HepG2 (cell line): Measurements from ENCODE around the gene AGO4. TPM values are rescaled to one million over a fixed set of nuclear protein-coding genes. Genes with fewer than 3 reads are reported as not detected.
A peak's percentile ranks its signal among the peaks of the same experiment; 100 is the strongest.

Experiments
- BHLHE40 ChIP-seq: IDR thresholded peaks from 2 replicates; pipeline ENCODE4 v1.6.1; 2011; ENCODE audit warnings: low read length, improper control_type of control experiment
- CEBPG ChIP-seq: IDR thresholded peaks from 2 replicates; pipeline ENCODE4 v1.6.1; 2016
- FOSL2 ChIP-seq: sonication (generic); formaldehyde crosslinking; IDR thresholded peaks from 2 replicates; pipeline ENCODE4 v1.4.0; 2020; ENCODE audit warnings: missing genetic modification reagents
- GATAD2A ChIP-seq: IDR thresholded peaks from 2 replicates; pipeline ENCODE4 v1.6.1; 2016
- HMGA1 ChIP-seq: sonication (generic); formaldehyde crosslinking; conservative IDR thresholded peaks from 2 replicates; pipeline ENCODE4 v1.4.0; 2020; ENCODE audit warnings: missing genetic modification reagents
- HNF4A ChIP-seq: sonication (generic); formaldehyde crosslinking; IDR thresholded peaks from 2 replicates; pipeline ENCODE4 v1.4.0; 2020; ENCODE audit warnings: missing genetic modification reagents
- HOXA9 ChIP-seq: sonication (generic); formaldehyde crosslinking; IDR thresholded peaks from 2 replicates; pipeline ENCODE4 v1.8.1; 2022; ENCODE audit warnings: missing genetic modification reagents, mild to moderate bottlenecking, moderate library complexity, borderline replicate concordance
- KLF13 ChIP-seq: sonication (generic); formaldehyde crosslinking; IDR thresholded peaks from 2 replicates; pipeline ENCODE4 v1.4.0; 2020; ENCODE audit warnings: mild to moderate bottlenecking, missing genetic modification reagents
- MED13 ChIP-seq: sonication (generic); formaldehyde crosslinking; IDR thresholded peaks from 2 replicates; pipeline ENCODE4 v1.5.0; 2020; ENCODE audit warnings: missing genetic modification reagents
- PHB2 ChIP-seq: fragments of 450-650 bp; IDR thresholded peaks from 2 replicates; pipeline ENCODE4 v1.6.1; 2018; ENCODE audit not compliant: partially characterized antibody
- POGZ ChIP-seq: sonication (generic); formaldehyde crosslinking; IDR thresholded peaks from 2 replicates; pipeline ENCODE4 v1.4.0; 2020; ENCODE audit warnings: mild to moderate bottlenecking, missing genetic modification reagents
- REXO4 ChIP-seq: sonication (generic); formaldehyde crosslinking; IDR thresholded peaks from 2 replicates; pipeline ENCODE4 v1.8.0; 2022; ENCODE audit warnings: missing genetic modification reagents, mild to moderate bottlenecking, borderline replicate concordance
- SMAD1 ChIP-seq: sonication (generic); formaldehyde crosslinking; IDR thresholded peaks from 2 replicates; pipeline ENCODE4 v1.4.0; 2020; ENCODE audit warnings: missing genetic modification reagents, low read depth, mild to moderate bottlenecking, borderline replicate concordance
- SP1 ChIP-seq, 2 experiments: fragments of 450-650 bp in 1 of 2; sonication (generic) in 1 of 2; formaldehyde crosslinking in 1 of 2; IDR thresholded peaks; 2 replicates each; pipeline versions ENCODE4 v1.4.0 to v1.6.1; 2016 to 2020; ENCODE audit warnings: missing genetic modification reagents in 1 of 2
- SP4 ChIP-seq: sonication (generic); formaldehyde crosslinking; IDR thresholded peaks from 2 replicates; pipeline ENCODE4 v1.8.1; 2023; ENCODE audit warnings: mild to moderate bottlenecking, missing genetic modification reagents
- YEATS4 ChIP-seq: sonication (generic); formaldehyde crosslinking; IDR thresholded peaks from 2 replicates; pipeline ENCODE4 v1.4.0; 2020; ENCODE audit warnings: missing genetic modification reagents, borderline replicate concordance
- ZBTB7B ChIP-seq: sonication (generic); formaldehyde crosslinking; IDR thresholded peaks from 2 replicates; pipeline ENCODE4 v1.4.0; 2020; ENCODE audit warnings: missing genetic modification reagents
- ZNF121 ChIP-seq: sonication (generic); formaldehyde crosslinking; IDR thresholded peaks from 2 replicates; pipeline ENCODE4 v1.5.0; 2020; ENCODE audit warnings: mild to moderate bottlenecking, missing genetic modification reagents
- ZNF230 ChIP-seq: sonication (generic); formaldehyde crosslinking; IDR thresholded peaks from 2 replicates; pipeline ENCODE4 v1.4.0; 2020; ENCODE audit warnings: mild to moderate bottlenecking, missing genetic modification reagents
- ZNF263 ChIP-seq: sonication (generic); formaldehyde crosslinking; IDR thresholded peaks from 2 replicates; pipeline ENCODE4 v1.4.0; 2020; ENCODE audit warnings: missing genetic modification reagents
- ZNF460 ChIP-seq: sonication (generic); formaldehyde crosslinking; IDR thresholded peaks from 2 replicates; pipeline ENCODE4 v1.5.1; 2020; ENCODE audit warnings: missing genetic modification reagents, mild to moderate bottlenecking, borderline replicate concordance
- ZNF510 ChIP-seq: sonication (generic); formaldehyde crosslinking; IDR thresholded peaks from 2 replicates; pipeline ENCODE4 v1.4.0; 2020; ENCODE audit warnings: low read depth, mild to moderate bottlenecking, missing genetic modification reagents
- ZNF547 ChIP-seq: sonication (generic); formaldehyde crosslinking; IDR thresholded peaks from 2 replicates; pipeline ENCODE4 v1.5.1; 2020; ENCODE audit warnings: mild to moderate bottlenecking, missing genetic modification reagents
- ZNF552 ChIP-seq: sonication (generic); formaldehyde crosslinking; IDR thresholded peaks from 2 replicates; pipeline ENCODE4 v1.9.0; 2022; ENCODE audit warnings: missing genetic modification reagents, mild to moderate bottlenecking, borderline replicate concordance
- ZNF772 ChIP-seq: sonication (generic); formaldehyde crosslinking; IDR thresholded peaks from 2 replicates; pipeline ENCODE4 v1.5.0; 2020; ENCODE audit warnings: mild to moderate bottlenecking, missing genetic modification reagents
- ZSCAN29 ChIP-seq: sonication (generic); formaldehyde crosslinking; conservative IDR thresholded peaks from 2 replicates; pipeline ENCODE4 v1.4.0; 2020; ENCODE audit warnings: mild to moderate bottlenecking, missing genetic modification reagents
- polyA plus RNA-seq, 8 experiments: library from polyadenylated mRNA; depleted of rRNA in 3 of 8; stranded (reverse) in 7 of 8; unstranded in 1 of 8; fragments of >200 nt; fragmentation: Illumina TruSeq in 4 of 8; extraction: Trizol in 4 of 8; gene quantifications; 2 replicates each; pipeline versions ENCODE4 v1.2.1 to v1.2.3, GENCODE V29; 2011 to 2016; ENCODE audit warnings: low read depth in 4 of 8, missing spikeins in 1 of 8, mixed read lengths in 1 of 8; ENCODE audit not compliant: insufficient read depth in 1 of 8
- total RNA-seq, 5 experiments: library from RNA; depleted of rRNA; stranded (reverse); fragments of >200 nt; fragmentation: Illumina TruSeq; extraction: Trizol; gene quantifications; 2 replicates each; pipeline ENCODE4 v1.2.3, GENCODE V29; 2016; ENCODE audit warnings: low read depth in 1 of 5
- TF ChIP-seq, protein P1 (sequence below): sonication (generic); formaldehyde crosslinking; IDR thresholded peaks from 2 replicates; pipeline ENCODE4 v1.4.0; 2020; ENCODE audit warnings: missing genetic modification reagents
- TF ChIP-seq, protein P2 (sequence below): sonication (generic); formaldehyde crosslinking; IDR thresholded peaks from 2 replicates; pipeline ENCODE4 v1.4.0; 2020; ENCODE audit warnings: missing genetic modification reagents, borderline replicate concordance
- TF ChIP-seq, protein P3 (sequence below), 2 experiments: fragments of 450-650 bp in 1 of 2; sonication (generic) in 1 of 2; formaldehyde crosslinking; IDR thresholded peaks; 2 replicates each; pipeline versions ENCODE4 v1.5.0 to v1.8.0; 2020 to 2022; ENCODE audit warnings: mild to moderate bottlenecking in 1 of 2, missing genetic modification reagents in 1 of 2
- TF ChIP-seq, protein P4 (sequence below): IDR thresholded peaks from 2 replicates; pipeline ENCODE4 v1.6.1; 2016; ENCODE audit warnings: low read depth, borderline replicate concordance

AGO4 gene
- total and polyA plus RNA-seq, 2 of the 13 experiments (the other 11 are each of a cell fraction or from before 2014, with no cell fraction given), result 6.0 to 13.8 TPM

DNA sequence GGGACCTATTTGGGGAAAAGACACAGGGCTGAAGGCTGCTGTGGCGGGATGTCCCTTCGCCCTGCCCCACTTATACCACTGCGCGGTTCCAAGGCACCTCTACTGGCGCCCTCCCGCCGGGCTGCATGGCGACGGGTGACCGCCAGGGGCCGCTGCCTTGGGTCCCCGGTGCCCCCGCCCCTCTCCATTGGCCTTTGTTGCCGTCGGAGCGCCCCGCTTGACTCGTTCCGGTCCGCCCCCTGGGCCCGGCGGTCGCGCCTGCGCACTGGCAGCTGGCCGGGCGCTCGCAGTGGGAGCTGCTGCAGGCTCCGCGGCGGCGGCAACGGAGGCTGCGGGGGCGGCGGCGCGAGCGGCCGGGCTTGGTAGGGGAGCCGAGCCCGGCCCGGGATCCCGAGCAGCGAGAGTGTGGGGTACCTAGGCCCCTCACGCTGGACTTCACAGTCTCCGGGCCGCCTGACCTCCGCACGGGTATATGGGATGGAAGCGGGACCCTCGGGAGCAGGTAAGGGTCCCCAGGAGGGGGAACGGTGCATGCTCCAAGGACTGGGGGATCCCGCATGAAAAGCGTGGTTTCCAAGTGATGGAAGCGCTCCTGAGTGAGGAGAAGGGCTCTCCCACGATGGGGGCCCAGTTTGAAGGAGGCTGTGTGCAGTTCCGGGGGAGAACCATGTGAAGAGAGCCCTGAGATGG lies 75.3 kb downstream of the AGO4 start, which contains the start of gene AGO1 (continued):
- TF ChIP-seq ZBTB7B (CRISPR knock-in tag) (peak; percentile 78), POGZ (peak; percentile 69), SP1 (IDR thresholded peaks at IDR 0.05) (no peak), SP1 (CRISPR knock-in tag; IDR thresholded peaks at IDR 0.05) (peak; percentile 62), GATAD2A (CRISPR knock-in tag) (no peak), KLF13 (CRISPR knock-in tag) (no peak), ZNF772 (CRISPR knock-in tag) (no peak), ZNF121 (CRISPR knock-in tag) (no peak), ZNF230 (CRISPR knock-in tag) (no peak), CEBPG (CRISPR knock-in tag) (no peak), ZNF547 (CRISPR knock-in tag) (peak; percentile 69), HMGA1 (CRISPR knock-in tag) (no peak), SP4 (CRISPR knock-in tag) (peak; percentile 65; the same call in 1 of the 2 replicates), ZNF510 (CRISPR knock-in tag) (no peak), MED13 (no peak), ZSCAN29 (CRISPR knock-in tag) (no peak), FOSL2 (CRISPR knock-in tag) (no peak), HOXA9 (CRISPR knock-in tag) (no peak), BHLHE40 (0 out of 2 replicates have a peak, but pooled peaks have one; percentile 19), ZNF263 (CRISPR knock-in tag) (no peak; the same call in 1 of the 2 replicates), PHB2 (no peak), YEATS4 (CRISPR knock-in tag) (no peak), SMAD1 (CRISPR knock-in tag) (0 out of 2 replicates have a peak, but pooled peaks have one; percentile 59), ZNF552 (CRISPR knock-in tag) (no peak), REXO4 (CRISPR knock-in tag) (no peak), HNF4A (CRISPR knock-in tag) (no peak; the same call in 1 of the 2 replicates), ZNF460 (no peak)
- TF ChIP-seq, protein P1, sequence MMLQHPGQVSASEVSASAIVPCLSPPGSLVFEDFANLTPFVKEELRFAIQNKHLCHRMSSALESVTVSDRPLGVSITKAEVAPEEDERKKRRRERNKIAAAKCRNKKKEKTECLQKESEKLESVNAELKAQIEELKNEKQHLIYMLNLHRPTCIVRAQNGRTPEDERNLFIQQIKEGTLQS (CRISPR knock-in tag), result 0 out of 2 replicates have a peak, but pooled peaks have one; percentile 5
- TF ChIP-seq, protein P2, sequence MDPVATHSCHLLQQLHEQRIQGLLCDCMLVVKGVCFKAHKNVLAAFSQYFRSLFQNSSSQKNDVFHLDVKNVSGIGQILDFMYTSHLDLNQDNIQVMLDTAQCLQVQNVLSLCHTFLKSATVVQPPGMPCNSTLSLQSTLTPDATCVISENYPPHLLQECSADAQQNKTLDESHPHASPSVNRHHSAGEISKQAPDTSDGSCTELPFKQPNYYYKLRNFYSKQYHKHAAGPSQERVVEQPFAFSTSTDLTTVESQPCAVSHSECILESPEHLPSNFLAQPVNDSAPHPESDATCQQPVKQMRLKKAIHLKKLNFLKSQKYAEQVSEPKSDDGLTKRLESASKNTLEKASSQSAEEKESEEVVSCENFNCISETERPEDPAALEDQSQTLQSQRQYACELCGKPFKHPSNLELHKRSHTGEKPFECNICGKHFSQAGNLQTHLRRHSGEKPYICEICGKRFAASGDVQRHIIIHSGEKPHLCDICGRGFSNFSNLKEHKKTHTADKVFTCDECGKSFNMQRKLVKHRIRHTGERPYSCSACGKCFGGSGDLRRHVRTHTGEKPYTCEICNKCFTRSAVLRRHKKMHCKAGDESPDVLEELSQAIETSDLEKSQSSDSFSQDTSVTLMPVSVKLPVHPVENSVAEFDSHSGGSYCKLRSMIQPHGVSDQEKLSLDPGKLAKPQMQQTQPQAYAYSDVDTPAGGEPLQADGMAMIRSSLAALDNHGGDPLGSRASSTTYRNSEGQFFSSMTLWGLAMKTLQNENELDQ (CRISPR knock-in tag), result no peak
- TF ChIP-seq, protein P3, sequence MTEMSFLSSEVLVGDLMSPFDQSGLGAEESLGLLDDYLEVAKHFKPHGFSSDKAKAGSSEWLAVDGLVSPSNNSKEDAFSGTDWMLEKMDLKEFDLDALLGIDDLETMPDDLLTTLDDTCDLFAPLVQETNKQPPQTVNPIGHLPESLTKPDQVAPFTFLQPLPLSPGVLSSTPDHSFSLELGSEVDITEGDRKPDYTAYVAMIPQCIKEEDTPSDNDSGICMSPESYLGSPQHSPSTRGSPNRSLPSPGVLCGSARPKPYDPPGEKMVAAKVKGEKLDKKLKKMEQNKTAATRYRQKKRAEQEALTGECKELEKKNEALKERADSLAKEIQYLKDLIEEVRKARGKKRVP (CRISPR knock-in tag; IDR thresholded peaks at IDR 0.05), result no peak
- TF ChIP-seq, protein P4, sequence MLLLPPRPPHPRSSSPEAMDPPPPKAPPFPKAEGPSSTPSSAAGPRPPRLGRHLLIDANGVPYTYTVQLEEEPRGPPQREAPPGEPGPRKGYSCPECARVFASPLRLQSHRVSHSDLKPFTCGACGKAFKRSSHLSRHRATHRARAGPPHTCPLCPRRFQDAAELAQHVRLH (CRISPR knock-in tag), result peak; percentile 71; the same call in 1 of the 2 replicates
